Bronchial epithelial cell (primary cell): ENCODE measurements around the gene SLC12A9. TPM values are rescaled to one million over a fixed set of nuclear protein-coding genes. Genes with fewer than 3 reads are reported as not detected.
A peak's percentile ranks its signal among the peaks of the same experiment; 100 is the strongest.

Source experiments
- DNase-seq: peaks from one replicate; pipeline ENCODE4 v3.0.0-alpha.2; 2010; ENCODE audit warnings: low read depth
- FAIRE-seq: peaks from 2 replicates; lab custom pipeline; 2011; peaks lifted over from hg19 to GRCh38; lab: Jason Lieb, UNC
- H3K27me3 ChIP-seq: 2 replicates; pipeline ENCODE4 v1.5.1; 2011; ENCODE audit warnings: low read length; ENCODE audit not compliant: control insufficient read depth, insufficient read depth
- H3K36me3 ChIP-seq: 2 replicates; pipeline ENCODE4 v1.5.1; 2011; ENCODE audit warnings: low read length; ENCODE audit not compliant: control insufficient read depth, insufficient read depth
- H3K4me3 ChIP-seq: 2 replicates; pipeline ENCODE4 v1.5.1; 2011; ENCODE audit warnings: mild to moderate bottlenecking, low read depth, low read length, control low read depth
- total RNA-seq: library from RNA; depleted of rRNA; stranded (reverse); fragments of >200 nt; gene quantifications from 2 replicates; pipeline ENCODE4 v1.2.1, GENCODE V29; 2014
- TF ChIP-seq, protein P1 (sequence below): IDR thresholded peaks from 2 replicates; pipeline ENCODE4 v1.5.1; 2011; ENCODE audit warnings: mild to moderate bottlenecking, moderate library complexity, low read length, control low read depth, inconsistent platforms; ENCODE audit not compliant: insufficient read depth, severe bottlenecking

The SLC12A9 gene, protein sequence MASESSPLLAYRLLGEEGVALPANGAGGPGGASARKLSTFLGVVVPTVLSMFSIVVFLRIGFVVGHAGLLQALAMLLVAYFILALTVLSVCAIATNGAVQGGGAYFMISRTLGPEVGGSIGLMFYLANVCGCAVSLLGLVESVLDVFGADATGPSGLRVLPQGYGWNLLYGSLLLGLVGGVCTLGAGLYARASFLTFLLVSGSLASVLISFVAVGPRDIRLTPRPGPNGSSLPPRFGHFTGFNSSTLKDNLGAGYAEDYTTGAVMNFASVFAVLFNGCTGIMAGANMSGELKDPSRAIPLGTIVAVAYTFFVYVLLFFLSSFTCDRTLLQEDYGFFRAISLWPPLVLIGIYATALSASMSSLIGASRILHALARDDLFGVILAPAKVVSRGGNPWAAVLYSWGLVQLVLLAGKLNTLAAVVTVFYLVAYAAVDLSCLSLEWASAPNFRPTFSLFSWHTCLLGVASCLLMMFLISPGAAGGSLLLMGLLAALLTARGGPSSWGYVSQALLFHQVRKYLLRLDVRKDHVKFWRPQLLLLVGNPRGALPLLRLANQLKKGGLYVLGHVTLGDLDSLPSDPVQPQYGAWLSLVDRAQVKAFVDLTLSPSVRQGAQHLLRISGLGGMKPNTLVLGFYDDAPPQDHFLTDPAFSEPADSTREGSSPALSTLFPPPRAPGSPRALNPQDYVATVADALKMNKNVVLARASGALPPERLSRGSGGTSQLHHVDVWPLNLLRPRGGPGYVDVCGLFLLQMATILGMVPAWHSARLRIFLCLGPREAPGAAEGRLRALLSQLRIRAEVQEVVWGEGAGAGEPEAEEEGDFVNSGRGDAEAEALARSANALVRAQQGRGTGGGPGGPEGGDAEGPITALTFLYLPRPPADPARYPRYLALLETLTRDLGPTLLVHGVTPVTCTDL
- total RNA-seq = 6.5 and 7.6 TPM in 2 replicates

DNA sequence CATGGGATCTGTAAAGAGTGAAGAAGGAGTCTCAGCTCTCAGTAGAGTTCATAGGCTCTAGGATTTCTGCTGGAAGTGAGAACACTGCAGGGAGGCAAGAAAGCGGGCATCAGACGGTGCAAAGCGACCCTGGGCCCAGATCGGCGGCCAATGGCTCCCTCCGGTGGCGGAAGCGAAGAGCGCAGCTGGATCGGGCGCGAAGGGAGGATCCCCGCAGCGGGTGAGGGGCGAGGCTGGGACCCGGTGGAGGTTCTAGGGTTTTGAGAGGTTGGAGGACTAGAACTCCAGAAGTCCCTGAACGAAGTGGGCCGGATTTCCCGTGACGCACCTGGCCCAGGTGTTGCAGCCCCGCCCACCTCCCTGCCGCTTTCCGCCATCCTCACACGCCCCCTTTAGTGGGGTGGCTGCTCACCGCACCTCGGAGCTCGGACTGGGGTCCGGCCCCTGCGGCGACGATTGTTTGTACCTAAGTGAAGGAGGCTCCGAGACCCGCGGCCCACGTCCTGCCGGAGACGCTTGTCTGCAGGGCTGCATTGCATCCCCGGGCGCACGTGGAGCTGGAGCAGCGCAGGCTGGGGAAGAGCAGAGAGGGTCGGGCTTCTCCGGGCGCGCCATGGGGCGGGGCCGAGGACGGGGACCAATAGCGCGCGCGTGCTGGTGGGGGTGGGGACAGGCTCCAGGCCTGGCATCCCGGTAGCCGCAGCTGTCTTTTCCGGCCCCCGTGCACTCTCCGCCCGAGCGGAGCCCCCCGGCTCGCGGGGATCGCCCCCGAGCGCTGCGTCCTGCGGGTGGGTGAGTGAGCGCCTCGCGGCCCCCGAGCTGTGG lies at the start of gene SLC12A9:
Gene SLC12A9, plus strand, starts transcription at position 666 of the 825 bp plus-strand sequence. CDS start 1,485 bp downstream, outside the sequence.
- Histone ChIP-seq H3K4me3 (peak within 1 kb of the TSS; percentile 73), H3K36me3 (peaks cover 5% of the 10 kb centered on the region), H3K27me3 (no peaks in the 10 kb centered on the region)
- TF ChIP-seq, protein P1, sequence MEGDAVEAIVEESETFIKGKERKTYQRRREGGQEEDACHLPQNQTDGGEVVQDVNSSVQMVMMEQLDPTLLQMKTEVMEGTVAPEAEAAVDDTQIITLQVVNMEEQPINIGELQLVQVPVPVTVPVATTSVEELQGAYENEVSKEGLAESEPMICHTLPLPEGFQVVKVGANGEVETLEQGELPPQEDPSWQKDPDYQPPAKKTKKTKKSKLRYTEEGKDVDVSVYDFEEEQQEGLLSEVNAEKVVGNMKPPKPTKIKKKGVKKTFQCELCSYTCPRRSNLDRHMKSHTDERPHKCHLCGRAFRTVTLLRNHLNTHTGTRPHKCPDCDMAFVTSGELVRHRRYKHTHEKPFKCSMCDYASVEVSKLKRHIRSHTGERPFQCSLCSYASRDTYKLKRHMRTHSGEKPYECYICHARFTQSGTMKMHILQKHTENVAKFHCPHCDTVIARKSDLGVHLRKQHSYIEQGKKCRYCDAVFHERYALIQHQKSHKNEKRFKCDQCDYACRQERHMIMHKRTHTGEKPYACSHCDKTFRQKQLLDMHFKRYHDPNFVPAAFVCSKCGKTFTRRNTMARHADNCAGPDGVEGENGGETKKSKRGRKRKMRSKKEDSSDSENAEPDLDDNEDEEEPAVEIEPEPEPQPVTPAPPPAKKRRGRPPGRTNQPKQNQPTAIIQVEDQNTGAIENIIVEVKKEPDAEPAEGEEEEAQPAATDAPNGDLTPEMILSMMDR = peak; percentile 96
- DNase-seq (peak; percentile 75), FAIRE-seq (no peak)

DNA sequence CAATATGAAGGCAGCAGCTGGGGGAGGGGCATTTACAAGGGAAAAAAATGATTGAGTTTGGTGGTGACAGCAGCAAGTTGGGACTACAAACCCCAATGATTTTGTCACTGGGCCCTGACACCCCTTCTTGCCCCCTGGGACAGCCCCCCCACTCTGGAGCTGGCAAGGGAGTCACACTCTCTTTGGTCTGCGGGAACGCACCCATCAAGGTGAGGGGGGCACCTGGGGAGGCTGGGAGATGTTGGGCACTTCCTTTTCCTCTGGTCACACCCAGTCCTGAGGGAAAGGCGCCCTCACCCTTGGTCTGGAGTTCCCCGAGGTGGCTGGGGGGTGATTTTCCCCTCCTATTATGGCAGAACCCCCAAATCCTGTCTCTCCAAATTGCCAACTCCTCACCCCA lies 49.6 kb upstream of the SLC12A9 start:
- TF ChIP-seq, protein P1 = no peak
- no peak for DNase-seq
- Histone ChIP-seq H3K36me3 (peaks cover 22% of the 10 kb centered on the region), H3K4me3 (no peak overlapping the region), H3K27me3 (no peaks in the 10 kb centered on the region)
- no peak for FAIRE-seq

DNA sequence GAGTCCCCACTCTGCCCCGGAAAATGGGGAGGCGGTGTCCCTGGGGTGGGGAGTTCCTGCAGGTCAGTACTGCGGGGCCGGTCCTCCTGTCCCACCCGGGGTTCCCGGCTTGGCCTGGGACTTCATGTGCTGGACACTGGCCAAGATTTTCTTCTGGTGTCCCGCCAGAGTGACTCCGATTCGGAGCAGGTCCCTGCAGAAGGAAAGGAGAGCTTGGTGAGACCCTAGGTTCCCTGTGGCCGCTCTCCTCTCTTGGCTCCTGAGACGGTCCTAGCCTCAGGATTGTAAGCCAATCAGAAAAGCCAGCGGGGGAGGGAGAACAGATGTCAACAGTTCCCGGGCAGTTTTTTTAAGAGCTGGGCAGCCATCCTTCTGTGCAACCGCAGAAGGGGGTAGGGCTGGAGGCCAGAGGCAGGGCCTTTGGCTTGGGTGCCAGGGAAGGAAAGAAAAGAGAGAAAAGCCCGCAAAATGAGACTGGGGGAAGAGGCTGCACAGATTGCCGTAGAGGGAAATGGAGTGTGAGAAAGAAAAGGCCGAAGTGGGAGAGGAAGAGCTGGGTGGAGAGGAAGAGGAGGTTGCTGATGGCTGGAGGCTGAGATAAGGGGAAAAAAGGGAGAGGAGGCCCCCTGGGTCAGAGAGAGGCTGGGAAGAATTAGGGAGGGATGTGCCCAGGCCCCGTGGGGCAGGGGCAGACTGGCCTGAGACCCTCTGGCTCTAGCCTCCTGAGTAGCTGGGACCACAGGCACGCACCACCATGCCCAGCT lies 48.9 kb upstream of the SLC12A9 start:
- Histone ChIP-seq H3K36me3 (peaks cover 25% of the 10 kb centered on the region), H3K4me3 (no peak overlapping the region), H3K27me3 (no peaks in the 10 kb centered on the region)
- DNase-seq (peak; percentile 83), FAIRE-seq (no peak)
- TF ChIP-seq, protein P1 = no peak

DNA sequence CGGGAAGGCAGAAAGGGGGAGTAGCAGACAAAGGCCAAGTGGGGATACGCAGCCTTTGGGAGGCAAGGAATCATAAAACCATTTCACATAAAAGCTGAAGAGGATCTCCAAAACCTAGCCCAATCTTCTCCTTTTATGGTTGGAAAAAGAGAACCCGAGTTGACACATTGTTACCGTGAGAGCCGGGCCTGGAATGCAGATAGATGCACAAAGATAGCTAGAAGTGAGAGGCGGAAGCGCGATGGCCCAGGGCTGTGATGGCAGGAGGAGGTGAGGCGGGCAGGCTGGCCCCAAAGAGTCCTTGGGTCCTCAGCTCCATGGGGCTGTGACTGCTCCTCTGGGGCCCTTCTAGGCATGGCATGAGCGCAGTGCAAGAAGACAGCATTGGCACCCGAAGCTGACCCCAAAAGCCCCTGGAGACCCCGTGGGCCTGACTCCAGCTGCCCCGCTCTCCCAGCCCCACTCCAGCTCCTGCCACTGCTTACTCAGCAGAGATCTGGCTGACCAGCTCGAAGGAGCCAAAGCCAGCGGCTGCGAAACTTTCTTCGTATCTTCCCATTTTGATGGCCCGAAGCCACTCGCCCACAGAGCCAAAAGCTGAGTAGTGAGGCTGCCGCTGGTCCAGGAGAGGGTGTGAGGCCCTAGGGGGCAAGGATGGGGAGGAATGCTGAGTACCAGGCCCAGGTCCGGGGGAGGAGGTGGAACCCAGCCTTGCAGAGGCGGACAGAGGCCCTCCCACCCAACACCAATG lies 47.7 kb upstream of the SLC12A9 start:
- no peak for FAIRE-seq
- TF ChIP-seq, protein P1 = no peak
- Histone ChIP-seq H3K36me3 (peaks cover 31% of the 10 kb centered on the region), H3K4me3 (no peak overlapping the region), H3K27me3 (no peaks in the 10 kb centered on the region)
- no peak for DNase-seq
